ENCODE results near the gene KRTAP5-6. TPM values are rescaled to one million over a fixed set of nuclear protein-coding genes. Genes with fewer than 3 reads are reported as not detected.

KRTAP5-6 gene
- total RNA-seq, 2 experiments from 2014 or later, result not detected

DNA sequence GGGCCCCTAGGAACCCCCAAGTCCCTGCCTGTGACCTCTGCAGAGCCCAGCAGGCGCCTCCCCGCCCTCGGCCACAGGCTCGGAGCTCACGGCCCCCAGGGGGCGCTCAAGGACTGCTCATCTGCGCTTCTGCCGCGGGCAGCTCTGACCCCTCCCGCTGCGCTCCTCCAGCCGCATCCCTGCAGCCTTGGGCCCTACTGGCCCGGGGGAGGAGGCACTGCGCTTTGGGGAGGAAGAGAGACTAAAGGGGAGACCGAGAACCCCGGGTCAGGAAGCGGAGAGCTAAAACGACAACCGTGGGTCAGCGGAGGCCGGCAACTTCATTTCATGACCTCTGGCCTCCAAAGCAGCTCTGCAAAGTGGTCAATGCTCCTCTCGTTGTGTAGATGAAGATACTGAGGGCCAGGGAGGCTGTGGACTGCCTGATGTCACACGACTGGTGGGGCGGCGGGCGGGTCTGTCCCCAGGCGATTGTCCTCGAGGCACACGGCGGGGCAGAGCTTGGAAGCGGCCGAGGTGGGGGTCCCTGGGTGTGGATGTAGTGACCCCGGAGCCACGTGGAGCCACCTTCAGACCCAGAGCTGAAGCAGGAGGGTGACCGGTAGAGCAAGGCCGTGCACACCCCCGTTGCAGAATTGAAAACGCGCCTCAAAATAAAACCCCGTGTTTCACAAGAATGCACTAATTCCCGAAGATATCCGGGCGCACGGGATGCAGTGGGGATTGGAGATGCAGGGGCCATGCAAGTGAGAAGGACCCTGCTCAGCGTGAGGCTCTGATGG lies 2.7 kb upstream of the KRTAP5-6 start:
- peak; percentile 90 for DNase-seq
- Mint-ChIP-seq H3K4me3 (peak overlapping the region; percentile 30), H3K27ac (peak overlapping the region; percentile 48), H3K9me3 (peaks cover 5% of the 10 kb centered on the region), H3K27me3 (peaks cover 29% of the 10 kb centered on the region), H3K36me3 (no peaks in the 10 kb centered on the region), H3K4me1 (peaks cover 6% of the 10 kb centered on the region)
- peak; percentile 86 for ATAC-seq (ENCODE audit: low read depth)
- POLR2A ChIA-PET, result interaction anchor here (0.6 to 2.7 kb wide), 4 partner anchors 12 to 139 kb away, joined by 3 to 26 read pairs (median 6); no protein-coding TSS in a partner anchor

DNA sequence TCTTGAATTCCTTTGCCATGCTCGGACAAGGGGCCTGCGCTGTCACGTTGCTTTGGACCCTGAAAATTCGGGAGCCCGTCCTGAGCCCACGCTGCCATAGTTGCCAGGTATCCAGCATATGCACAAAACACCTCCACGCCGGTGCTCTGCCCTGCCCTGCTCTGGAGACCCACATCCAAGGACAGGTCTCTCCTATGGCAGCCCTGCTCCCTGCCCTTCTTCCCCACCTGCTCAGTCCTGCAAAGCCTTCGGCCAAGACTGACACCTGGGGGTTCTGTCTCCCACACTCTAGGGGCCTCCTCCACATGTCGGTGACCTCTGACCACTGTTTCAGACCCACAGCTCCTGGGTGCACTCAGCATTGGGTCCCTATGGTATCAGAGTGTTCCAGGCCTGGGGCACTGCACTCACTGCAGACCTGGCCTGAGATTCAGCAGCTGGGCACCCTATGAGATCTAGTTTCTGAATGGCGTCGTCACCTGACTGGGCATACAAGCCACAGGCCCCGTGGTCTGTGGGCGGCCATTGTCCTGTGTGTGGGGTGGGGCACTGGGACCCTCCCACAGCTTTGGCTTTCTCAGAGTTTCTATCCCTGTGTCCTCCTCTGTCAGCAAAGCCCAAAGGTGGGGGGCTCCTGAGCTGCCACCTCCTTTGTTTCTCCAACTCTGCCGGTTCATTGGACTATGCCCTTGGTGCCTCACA lies 2.0 kb upstream of the KRTAP5-6 start:
- no peak overlapping the region for H3K27ac Mint-ChIP-seq

GRCh38 chr11:1695548-1696108 lies 1.4 kb upstream of the KRTAP5-6 start:
- ATAC-seq (ENCODE audit: low read depth) (no peak), DNase-seq (no peak)
- Mint-ChIP-seq H3K27me3 (peaks cover 20% of the 10 kb centered on the region), H3K36me3 (no peaks in the 10 kb centered on the region), H3K4me3 (no peak overlapping the region), H3K4me1 (peaks cover 6% of the 10 kb centered on the region), H3K9me3 (peaks cover 5% of the 10 kb centered on the region), H3K27ac (no peak overlapping the region)
- POLR2A ChIA-PET, result interaction anchor here (2.7 kb wide), 1 partner anchor 137 kb away, joined by 26 read pairs; no protein-coding TSS in a partner anchor

More for the DNA sequence above, 2.0 kb upstream of the KRTAP5-6 start:
- ATAC-seq (ENCODE audit: low read depth), result no peak
- POLR2A ChIA-PET, result interaction anchor here (1.7 to 2.7 kb wide), 2 partner anchors 12 to 138 kb away, joined by 6 to 26 read pairs; no protein-coding TSS in a partner anchor
- Mint-ChIP-seq H3K4me3 (no peak overlapping the region), H3K27me3 (peaks cover 26% of the 10 kb centered on the region), H3K9me3 (peaks cover 5% of the 10 kb centered on the region), H3K4me1 (peaks cover 6% of the 10 kb centered on the region), H3K36me3 (no peaks in the 10 kb centered on the region)
- DNase-seq, result no peak

DNA sequence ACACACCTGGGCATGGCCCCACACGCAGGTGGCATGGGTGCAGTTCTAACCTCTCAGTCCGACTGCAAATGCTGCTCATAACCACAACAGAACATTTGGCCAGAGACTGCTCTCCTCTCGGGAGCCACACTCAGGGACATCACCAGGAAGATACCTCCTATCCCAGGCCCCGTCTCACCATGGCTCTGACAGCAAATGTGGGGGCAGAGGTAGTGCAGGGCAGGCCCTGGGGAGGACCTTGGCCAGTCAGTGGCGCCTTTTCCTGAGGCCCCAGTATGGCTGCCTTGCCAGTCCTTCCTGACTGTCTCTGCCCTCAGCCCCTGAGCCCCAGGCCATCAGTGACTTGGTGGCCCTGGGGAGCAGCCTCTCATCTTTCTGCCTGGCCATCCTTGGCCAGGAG lies 2.8 kb downstream of the KRTAP5-6 start:
- H3K27me3 Mint-ChIP-seq, result peaks cover 11% of the 10 kb centered on the region
- no peak overlapping the region for H3K4me3 Mint-ChIP-seq
- POLR2A ChIA-PET, result no interaction called here
- ATAC-seq (ENCODE audit: low read depth) (no peak), DNase-seq (no peak)
- H3K27ac Mint-ChIP-seq, result no peak overlapping the region
- peaks cover 15% of the 10 kb centered on the region for H3K4me1 Mint-ChIP-seq
- H3K9me3 Mint-ChIP-seq, result peaks cover 18% of the 10 kb centered on the region
- peaks cover 8% of the 10 kb centered on the region for H3K36me3 Mint-ChIP-seq

GRCh38 chr11:1701091-1701807 lies 4.3 kb downstream of the KRTAP5-6 start:
- H3K4me1 Mint-ChIP-seq, result peaks cover 30% of the 10 kb centered on the region
- ATAC-seq (ENCODE audit: low read depth) (peak; percentile 73), DNase-seq (no peak)
- peak overlapping the region; percentile 75 for H3K27ac Mint-ChIP-seq
- H3K27me3 Mint-ChIP-seq, result peaks cover 8% of the 10 kb centered on the region
- H3K9me3 Mint-ChIP-seq, result peaks cover 18% of the 10 kb centered on the region
- H3K4me3 Mint-ChIP-seq, result peak overlapping the region; percentile 12
- peaks cover 8% of the 10 kb centered on the region for H3K36me3 Mint-ChIP-seq
- POLR2A ChIA-PET, result interaction anchor here (0.6 to 1.6 kb wide), 5 partner anchors 22 to 63 kb away, joined by 3 to 9 read pairs (median 4); partner anchors contain the start of gene CTSD

- H3K36me3 Mint-ChIP-seq, result peaks cover 8% of the 10 kb centered on the region
- POLR2A ChIA-PET, result no interaction called here
- H3K27ac Mint-ChIP-seq, result no peak overlapping the region
- peaks cover 9% of the 10 kb centered on the region for H3K27me3 Mint-ChIP-seq
- H3K4me3 Mint-ChIP-seq, result no peak overlapping the region
- no peak for ATAC-seq (ENCODE audit: low read depth)
- H3K4me1 Mint-ChIP-seq, result peaks cover 34% of the 10 kb centered on the region
- DNase-seq, result no peak
- peaks cover 18% of the 10 kb centered on the region for H3K9me3 Mint-ChIP-seq
These were observed 5.5 kb downstream of the KRTAP5-6 start for GRCh38 chr11:1702506-1702905.

GRCh38 chr11:1703146-1703545 lies 6.2 kb downstream of the KRTAP5-6 start:
- POLR2A ChIA-PET, result no interaction called here
- ATAC-seq (ENCODE audit: low read depth) (no peak), DNase-seq (no peak)

DNA sequence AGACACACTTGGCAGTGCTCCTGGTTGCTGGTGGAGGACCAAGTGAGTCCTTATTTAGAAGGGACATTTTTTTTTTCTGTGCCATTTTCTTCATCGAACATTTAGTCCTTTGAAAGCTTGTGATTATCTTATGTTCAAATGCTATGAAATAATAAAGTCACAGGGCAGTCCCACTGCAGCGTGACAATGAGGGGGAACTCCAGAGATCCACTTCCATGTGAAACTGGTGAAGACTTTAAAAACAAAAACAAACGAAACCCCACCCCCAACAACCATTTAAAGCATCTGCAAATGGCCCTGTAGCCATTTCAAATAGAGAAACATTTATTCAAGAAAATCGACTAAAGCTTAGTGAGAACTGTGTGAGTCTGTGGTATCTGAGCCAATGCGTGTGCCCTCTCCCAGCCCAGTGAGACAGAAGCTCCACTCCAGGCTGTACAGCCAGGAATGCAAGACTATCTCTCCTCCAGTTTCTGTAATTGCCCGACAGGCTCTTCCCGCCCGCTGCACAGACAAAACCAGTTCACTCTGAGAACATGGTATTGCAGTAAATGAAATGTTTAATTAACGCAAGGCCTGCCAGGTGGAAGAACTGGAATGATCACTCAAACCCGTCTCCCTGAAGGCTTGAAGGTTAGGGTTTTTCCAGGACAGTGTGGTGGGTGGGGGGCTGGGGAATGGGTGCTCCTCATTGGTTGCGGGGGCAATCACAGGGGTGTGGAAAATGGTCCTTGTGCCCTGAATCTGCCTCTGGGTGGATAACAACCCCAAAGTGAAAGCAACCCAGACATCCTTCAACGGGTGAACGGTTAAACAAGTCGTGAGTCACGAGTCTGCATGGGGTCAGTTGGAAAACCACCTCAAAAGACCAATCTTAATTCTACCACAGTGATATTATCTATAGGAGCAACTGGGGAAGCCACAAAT lies 8.4 kb downstream of the KRTAP5-6 start:
- DNase-seq (no peak), ATAC-seq (ENCODE audit: low read depth) (peak; percentile 64)
- peaks cover 18% of the 10 kb centered on the region for H3K27me3 Mint-ChIP-seq
- peaks cover 8% of the 10 kb centered on the region for H3K36me3 Mint-ChIP-seq
- peaks cover 32% of the 10 kb centered on the region for H3K4me1 Mint-ChIP-seq
- H3K4me3 Mint-ChIP-seq, result peak overlapping the region; percentile 42
- H3K9me3 Mint-ChIP-seq, result peaks cover 13% of the 10 kb centered on the region
- POLR2A ChIA-PET, result no interaction called here
- peak overlapping the region; percentile 39 for H3K27ac Mint-ChIP-seq

More at GRCh38 chr11:1703146-1703545, 6.2 kb downstream of the KRTAP5-6 start:
- Mint-ChIP-seq H3K27me3 (peaks cover 12% of the 10 kb centered on the region), H3K9me3 (peaks cover 17% of the 10 kb centered on the region), H3K4me1 (peaks cover 32% of the 10 kb centered on the region), H3K36me3 (peaks cover 8% of the 10 kb centered on the region), H3K4me3 (no peak overlapping the region), H3K27ac (no peak overlapping the region)

- ATAC-seq (ENCODE audit: low read depth), result peak; percentile 46
- peaks cover 9% of the 10 kb centered on the region for H3K9me3 Mint-ChIP-seq
- no peak overlapping the region for H3K27ac Mint-ChIP-seq
- peaks cover 30% of the 10 kb centered on the region for H3K27me3 Mint-ChIP-seq
- peaks cover 22% of the 10 kb centered on the region for H3K4me1 Mint-ChIP-seq
- DNase-seq, result no peak
- peak overlapping the region; percentile 15 for H3K4me3 Mint-ChIP-seq
- peaks cover 5% of the 10 kb centered on the region for H3K36me3 Mint-ChIP-seq
- POLR2A ChIA-PET, result interaction anchor here (1.1 kb wide), 1 partner anchor 12 kb away, joined by 6 read pairs; no protein-coding TSS in a partner anchor
These were observed 9.8 kb downstream of the KRTAP5-6 start for GRCh38 chr11:1706634-1707400.

DNA sequence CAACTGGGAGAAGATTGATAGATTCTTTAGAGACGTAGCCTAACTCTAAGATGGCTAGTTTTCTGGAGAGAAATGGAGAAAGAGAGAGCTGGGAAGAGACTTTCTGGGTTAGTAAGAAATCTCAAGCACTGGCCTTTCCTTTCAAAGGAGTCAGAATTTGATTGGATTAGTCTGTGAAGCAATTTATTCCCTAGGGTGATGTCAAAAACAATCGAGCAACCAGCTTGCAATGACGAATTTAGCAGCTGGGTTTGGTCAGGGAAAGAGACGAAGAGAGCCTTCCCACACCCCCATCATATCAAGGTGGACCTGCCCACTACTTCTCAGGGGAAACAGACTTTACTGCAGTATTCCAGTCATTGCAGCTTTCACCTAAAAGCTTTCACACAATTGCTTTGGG lies 10.8 kb downstream of the KRTAP5-6 start:
- POLR2A ChIA-PET, result no interaction called here
- no peak overlapping the region for H3K4me3 Mint-ChIP-seq
- no peaks in the 10 kb centered on the region for H3K36me3 Mint-ChIP-seq
- DNase-seq (no peak), ATAC-seq (ENCODE audit: low read depth) (no peak)
- peaks cover 22% of the 10 kb centered on the region for H3K4me1 Mint-ChIP-seq
- H3K27ac Mint-ChIP-seq, result no peak overlapping the region
- peaks cover 31% of the 10 kb centered on the region for H3K27me3 Mint-ChIP-seq
- H3K9me3 Mint-ChIP-seq, result peaks cover 4% of the 10 kb centered on the region

DNA sequence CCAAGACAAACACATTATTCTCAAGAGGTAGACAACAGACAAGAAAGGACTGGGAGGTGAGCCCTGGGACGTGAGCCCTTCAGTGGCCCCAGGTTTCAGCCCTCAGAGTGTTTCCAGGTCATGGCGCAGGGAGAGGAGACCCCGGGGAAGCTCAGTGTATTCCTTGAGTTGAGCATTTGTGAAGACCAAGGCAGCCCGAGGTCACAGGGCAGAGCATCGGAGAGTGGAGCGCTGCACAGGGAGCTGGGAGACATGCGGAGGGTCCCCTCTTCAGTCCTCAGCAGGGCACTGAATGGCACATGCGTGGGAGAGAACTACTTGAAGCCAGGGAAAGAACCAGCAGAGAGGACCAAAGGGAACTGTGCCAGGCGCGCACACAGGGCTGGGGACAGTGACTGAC lies 11.7 kb downstream of the KRTAP5-6 start:
- no peaks in the 10 kb centered on the region for H3K36me3 Mint-ChIP-seq
- H3K9me3 Mint-ChIP-seq, result peaks cover 1% of the 10 kb centered on the region
- H3K27me3 Mint-ChIP-seq, result peaks cover 36% of the 10 kb centered on the region
- POLR2A ChIA-PET, result no interaction called here
- ATAC-seq (ENCODE audit: low read depth) (no peak), DNase-seq (no peak)
- H3K4me3 Mint-ChIP-seq, result no peak overlapping the region
- no peak overlapping the region for H3K27ac Mint-ChIP-seq
- H3K4me1 Mint-ChIP-seq, result peaks cover 22% of the 10 kb centered on the region
